LNCAP (cell line): ENCODE results near the gene RBM7.

Experiments used
- TF ChIP-seq, protein P1 (sequence below): fragments of 450-650 bp; IDR thresholded peaks from 2 replicates; pipeline ENCODE4 v1.5.1; 2017; ENCODE audit warnings: mild to moderate bottlenecking

RBM7 gene

DNA sequence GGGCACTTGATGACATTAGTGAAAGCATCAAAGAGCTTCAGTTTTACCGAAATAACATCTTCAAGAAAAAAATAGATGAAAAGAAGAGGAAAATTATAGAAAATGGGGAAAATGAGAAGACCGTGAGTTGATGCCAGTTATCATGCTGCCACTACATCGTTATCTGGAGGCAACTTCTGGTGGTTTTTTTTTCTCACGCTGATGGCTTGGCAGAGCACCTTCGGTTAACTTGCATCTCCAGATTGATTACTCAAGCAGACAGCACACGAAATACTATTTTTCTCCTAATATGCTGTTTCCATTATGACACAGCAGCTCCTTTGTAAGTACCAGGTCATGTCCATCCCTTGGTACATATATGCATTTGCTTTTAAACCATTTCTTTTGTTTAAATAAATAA, 49.4 kb downstream of the RBM7 start:
- TF ChIP-seq, protein P1, sequence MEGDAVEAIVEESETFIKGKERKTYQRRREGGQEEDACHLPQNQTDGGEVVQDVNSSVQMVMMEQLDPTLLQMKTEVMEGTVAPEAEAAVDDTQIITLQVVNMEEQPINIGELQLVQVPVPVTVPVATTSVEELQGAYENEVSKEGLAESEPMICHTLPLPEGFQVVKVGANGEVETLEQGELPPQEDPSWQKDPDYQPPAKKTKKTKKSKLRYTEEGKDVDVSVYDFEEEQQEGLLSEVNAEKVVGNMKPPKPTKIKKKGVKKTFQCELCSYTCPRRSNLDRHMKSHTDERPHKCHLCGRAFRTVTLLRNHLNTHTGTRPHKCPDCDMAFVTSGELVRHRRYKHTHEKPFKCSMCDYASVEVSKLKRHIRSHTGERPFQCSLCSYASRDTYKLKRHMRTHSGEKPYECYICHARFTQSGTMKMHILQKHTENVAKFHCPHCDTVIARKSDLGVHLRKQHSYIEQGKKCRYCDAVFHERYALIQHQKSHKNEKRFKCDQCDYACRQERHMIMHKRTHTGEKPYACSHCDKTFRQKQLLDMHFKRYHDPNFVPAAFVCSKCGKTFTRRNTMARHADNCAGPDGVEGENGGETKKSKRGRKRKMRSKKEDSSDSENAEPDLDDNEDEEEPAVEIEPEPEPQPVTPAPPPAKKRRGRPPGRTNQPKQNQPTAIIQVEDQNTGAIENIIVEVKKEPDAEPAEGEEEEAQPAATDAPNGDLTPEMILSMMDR, result no peak

DNA sequence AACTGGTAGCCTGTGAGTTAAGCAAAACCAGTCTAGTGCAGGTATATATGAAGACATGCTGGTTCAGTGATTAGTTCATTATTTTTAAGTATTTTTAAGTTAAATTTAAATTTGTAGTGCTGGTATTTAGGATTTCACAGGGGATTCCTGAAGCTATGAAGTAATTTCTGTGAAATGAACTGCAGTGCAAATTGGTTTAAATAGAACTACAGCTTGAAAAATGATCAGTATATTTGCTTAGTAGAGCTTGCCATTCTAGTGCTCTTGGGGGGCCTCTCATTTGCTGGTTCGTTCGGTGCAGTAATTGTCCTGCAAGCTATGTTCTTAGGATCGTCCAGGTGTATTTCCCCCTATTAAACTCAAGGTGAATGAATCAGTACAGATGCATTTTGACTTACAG, 51.9 kb downstream of the RBM7 start:
- TF ChIP-seq, protein P1, result no peak
